Esophagus squamous epithelium (tissue), 5 donors: ENCODE results near the gene BOD1L1. TPM values are rescaled to one million over a fixed set of nuclear protein-coding genes. Genes with fewer than 3 reads are reported as not detected.

Experiments used
- DNase-seq: peaks from one replicate; lab custom pipeline; 2025; lab: John Stamatoyannopoulos, UW
- H3K27ac ChIP-seq, 4 donors: fragments of 200-600 bp; sonication (generic); one replicate each; pipeline ENCODE4 v1.5.1; 2016 to 2019; ENCODE audit warnings: mild to moderate bottlenecking in 1 of 4
- H3K27me3 ChIP-seq, 4 donors: fragments of 200-600 bp; sonication (generic); 1 replicate in 3 of 4; 2 replicates in 1 of 4; pipeline versions ENCODE4 v1.5.1 to v1.6.0; 2017 to 2021; ENCODE audit warnings: antibody characterized with exemption in 1 of 4
- H3K36me3 ChIP-seq, 3 donors: fragments of 200-600 bp; sonication (generic); one replicate each; pipeline ENCODE4 v1.5.1; 2016 to 2019
- H3K4me1 ChIP-seq, 3 donors: fragments of 200-600 bp; sonication (generic); one replicate each; pipeline ENCODE4 v1.5.1; 2017 to 2019
- H3K4me3 ChIP-seq, 4 donors: fragments of 200-600 bp; sonication (generic); 1 replicate in 3 of 4; 2 replicates in 1 of 4; pipeline ENCODE4 v1.5.1; 2016 to 2019; ENCODE audit warnings: mild to moderate bottlenecking in 2 of 4, moderate library complexity in 1 of 4
- H3K9me3 ChIP-seq, 3 donors: fragments of 200-600 bp; sonication (generic); one replicate each; pipeline ENCODE4 v1.5.1; 2016 to 2019
- CTCF ChIP-seq, 6 experiments: fragments of 450-650 bp in 4 of 6; fragments of 200-600 bp in 2 of 6; sonication (generic) in 2 of 6; IDR thresholded peaks; one replicate each; pipeline ENCODE4 v1.5.1; 2016 to 2019; ENCODE audit warnings: antibody characterized with exemption in 6 of 6, mild to moderate bottlenecking in 4 of 6, moderate library complexity in 4 of 6
- POLR2A ChIP-seq, 4 donors: fragments of 450-650 bp; IDR thresholded peaks; one replicate each; pipeline ENCODE4 v1.6.1; 2017; ENCODE audit warnings: antibody characterized with exemption in 4 of 4, mild to moderate bottlenecking in 4 of 4, moderate library complexity in 3 of 4
- WGBS, 2 donors: methylation state at CpG; one replicate each; pipeline ENCODE4 v1.1.5; 2018; 5-methylcytosine and 5-hydroxymethylcytosine counted together
- intact Hi-C: fragments of 100-400 bp; cut with DNase I; formaldehyde crosslinking; loops from one replicate; pipeline ENCODE4 v1.15.0; 2022
- total RNA-seq, 4 donors: library from RNA; depleted of rRNA; stranded (reverse); fragments of >200 nt; gene quantifications; one replicate each; pipeline ENCODE4 v1.1.0, GENCODE V29; 2016
- donor health status: DM: yes; HTN: yes; CAD: no.

Gene BOD1L1
- total RNA-seq, 4 donors from 2014 or later: 15.0 to 37.0 (median 25.6) TPM

- Histone ChIP-seq H3K4me3 (no peak overlapping the region), H3K27me3 (peaks cover 26 to 100% (median 80%) of the 10 kb centered on the region in 4 donors), H3K36me3 (no peaks in the 10 kb centered on the region), H3K9me3 (no peaks in the 10 kb centered on the region), H3K27ac (no peak overlapping the region), H3K4me1 (peaks cover 8 to 41% (median 14%) of the 10 kb centered on the region in 3 donors)
- no peak for TF ChIP-seq CTCF (IDR thresholded peaks at IDR 0.05)
- 4 to 7% methylated on average over 21 to 32 of the region's 39 CpGs for WGBS, 2 donors
- intact Hi-C loops: no loop called here
- no peak for DNase-seq
Measured at GRCh38 chr4:13535708-13536361, 91.7 kb downstream of the BOD1L1 start.

GRCh38 chr4:13535118-13535517, 92.4 kb downstream of the BOD1L1 start:
- Histone ChIP-seq H3K27ac (no peak overlapping the region), H3K27me3 (peaks cover 29 to 100% (median 78%) of the 10 kb centered on the region in 4 donors), H3K36me3 (no peaks in the 10 kb centered on the region), H3K4me3 (no peak overlapping the region), H3K4me1 (peaks cover 5 to 36% (median 14%) of the 10 kb centered on the region in 3 donors), H3K9me3 (no peaks in the 10 kb centered on the region)
- TF ChIP-seq CTCF (IDR thresholded peaks at IDR 0.05) (no peak), POLR2A (IDR thresholded peaks at IDR 0.05) (no peak)
- 14 to 43% methylated on average over 1 to 8 of the region's 18 CpGs for WGBS, 2 donors
- intact Hi-C loops: no loop called here
- DNase-seq: no peak

DNA sequence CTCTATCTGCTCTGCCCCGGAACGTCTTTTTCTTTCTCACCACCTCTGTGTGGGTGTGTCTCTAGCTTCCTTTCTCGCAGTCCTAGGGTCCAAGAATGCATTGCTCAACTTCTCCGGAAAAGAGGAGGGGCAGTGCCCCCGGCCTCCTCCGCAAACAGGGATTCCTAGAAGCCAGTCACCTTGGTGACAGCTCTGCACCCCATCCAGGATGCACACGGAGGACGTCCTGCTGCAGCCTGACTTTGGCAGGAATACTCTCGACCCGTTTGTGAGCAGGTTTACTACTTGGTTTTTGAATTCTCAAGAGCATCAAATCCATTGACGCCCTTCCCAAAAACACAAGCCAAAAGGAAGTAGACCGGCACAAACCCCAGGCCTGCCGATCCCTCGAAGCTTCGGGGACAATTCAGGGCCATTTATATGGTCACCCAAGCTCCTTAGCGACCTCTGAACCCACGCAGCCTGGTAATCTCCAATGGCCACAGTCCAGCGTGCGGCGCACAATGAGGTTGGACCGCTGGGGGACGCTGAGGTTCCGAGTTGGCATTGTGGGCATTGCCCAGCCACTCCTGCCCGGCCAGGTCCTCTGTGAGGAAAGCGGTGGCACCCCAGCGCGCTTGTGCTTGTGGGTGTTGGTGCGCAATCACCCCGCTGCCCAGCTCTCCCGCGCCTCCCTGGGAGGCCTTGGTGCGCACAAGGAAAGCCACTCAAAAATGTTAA, 93.0 kb downstream of the BOD1L1 start:
- WGBS, 2 donors: 3 to 9% methylated on average over 15 to 16 of the region's 32 CpGs
- Histone ChIP-seq H3K36me3 (no peaks in the 10 kb centered on the region), H3K27me3 (peaks cover 26 to 100% (median 74%) of the 10 kb centered on the region in 4 donors), H3K4me1 (peaks cover 0 to 31% (median 10%) of the 10 kb centered on the region in 3 donors), H3K9me3 (no peaks in the 10 kb centered on the region), H3K27ac (no peak overlapping the region), H3K4me3 (no peak overlapping the region)
- no peak for DNase-seq
- intact Hi-C loops: no loop called here
- TF ChIP-seq POLR2A (IDR thresholded peaks at IDR 0.05) (no peak), CTCF (IDR thresholded peaks at IDR 0.05) (no peak)

- no peak for DNase-seq
- intact Hi-C loops: no loop called here
- H3K27ac ChIP-seq: no peak overlapping the region
- peaks cover 0 to 31% (median 3%) of the 10 kb centered on the region in 3 donors for H3K4me1 ChIP-seq
- WGBS, 2 donors: 22 to 25% methylated on average over 7 to 8 of the region's 13 CpGs
- H3K4me3 ChIP-seq: no peak overlapping the region
- no peaks in the 10 kb centered on the region for H3K36me3 ChIP-seq
- H3K9me3 ChIP-seq: no peaks in the 10 kb centered on the region
- no peak for TF ChIP-seq POLR2A (IDR thresholded peaks at IDR 0.05)
- peaks cover 22 to 100% (median 74%) of the 10 kb centered on the region in 4 donors for H3K27me3 ChIP-seq
Measured at GRCh38 chr4:13533670-13534343, 93.7 kb downstream of the BOD1L1 start.

DNA sequence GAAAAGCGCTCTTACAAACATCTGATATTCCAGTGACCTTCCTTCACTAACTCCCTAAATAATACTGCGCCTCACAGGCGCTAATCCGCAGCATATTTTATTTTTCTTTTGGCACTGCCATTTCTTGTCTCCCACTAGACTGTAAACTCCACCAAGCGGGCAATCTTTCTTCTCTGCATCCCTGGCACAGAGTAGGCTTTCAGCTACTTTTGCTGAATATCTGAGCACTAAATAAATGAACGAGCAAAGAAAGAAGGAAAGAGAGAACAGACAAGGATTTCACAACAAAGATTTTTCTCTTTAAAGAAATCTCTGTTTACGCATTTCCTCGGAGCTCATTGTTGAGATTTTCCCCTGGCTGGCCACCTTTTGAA, 95.9 kb downstream of the BOD1L1 start:
- H3K4me1 ChIP-seq: peaks cover 0 to 39% (median 0%) of the 10 kb centered on the region in 3 donors
- no peaks in the 10 kb centered on the region for H3K9me3 ChIP-seq
- peaks cover 10 to 100% (median 70%) of the 10 kb centered on the region in 4 donors for H3K27me3 ChIP-seq
- TF ChIP-seq POLR2A (IDR thresholded peaks at IDR 0.05): no peak
- TF ChIP-seq CTCF (IDR thresholded peaks at IDR 0.05): no peak
- intact Hi-C loops: no loop called here
- H3K36me3 ChIP-seq: no peaks in the 10 kb centered on the region
- H3K4me3 ChIP-seq: no peak overlapping the region
- no peak for DNase-seq
- no peak overlapping the region for H3K27ac ChIP-seq
- 40 to 41% methylated on average over 8 of the region's 8 CpGs for WGBS, 2 donors
